ENCODE measurements around the gene MYO1E.
"Not testable (repeated sequence)": the region's sequence is repeated elsewhere in the genome, so short reads cannot be mapped to it uniquely, and the experiment has no call there.

Gene MYO1E

DNA sequence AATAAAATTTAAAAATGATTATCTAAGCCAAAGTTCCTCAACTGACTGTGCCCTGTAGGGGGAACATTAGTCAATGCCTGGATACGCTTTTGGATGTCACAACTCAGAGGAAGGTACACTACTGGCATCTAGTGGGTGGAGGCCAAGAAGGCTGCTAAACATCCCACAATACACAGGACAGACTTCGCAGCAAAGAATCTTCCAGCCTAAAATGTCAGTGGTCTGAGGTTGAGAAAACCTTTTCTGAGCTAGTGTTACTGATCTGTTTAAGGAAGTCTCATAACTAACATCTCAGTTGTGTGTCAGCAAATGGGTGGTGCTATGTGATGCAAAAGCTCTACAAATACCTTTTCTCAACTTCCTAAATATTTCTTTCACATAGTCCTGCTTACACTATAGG lies 186.9 kb downstream of the MYO1E start:
- no peak for DNase-seq

DNA sequence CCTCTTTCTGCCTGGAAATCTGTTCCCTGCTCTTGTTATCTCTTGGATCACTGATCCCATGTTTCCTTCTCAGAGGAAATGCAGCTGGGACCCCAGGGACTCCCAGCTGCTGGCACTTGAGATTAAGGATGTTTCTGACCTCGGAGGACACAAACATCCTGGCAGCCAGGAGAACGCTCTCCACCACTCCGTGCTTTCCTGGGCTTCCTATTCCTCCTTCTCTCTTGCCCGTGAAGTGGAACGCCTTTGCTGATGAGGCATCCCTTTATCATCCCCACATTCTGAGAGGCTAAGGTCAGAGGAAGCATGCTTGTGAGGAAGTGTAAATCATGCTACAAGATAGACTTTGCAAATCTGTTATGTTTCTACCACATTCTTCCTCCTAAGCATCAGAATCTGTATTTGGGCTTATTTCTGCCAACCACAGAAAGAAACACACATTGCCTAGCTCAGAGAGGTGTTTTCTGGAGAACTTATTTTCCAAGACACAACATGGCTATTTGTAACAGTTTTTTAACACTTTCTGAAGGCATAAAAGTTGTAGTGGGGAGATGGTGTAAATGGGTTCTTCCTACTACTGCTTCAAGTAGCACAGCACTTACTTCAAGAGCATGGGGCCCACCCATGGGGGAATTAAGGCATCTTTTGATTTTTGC lies 191.6 kb downstream of the MYO1E start:
- DNase-seq, result no peak

DNA sequence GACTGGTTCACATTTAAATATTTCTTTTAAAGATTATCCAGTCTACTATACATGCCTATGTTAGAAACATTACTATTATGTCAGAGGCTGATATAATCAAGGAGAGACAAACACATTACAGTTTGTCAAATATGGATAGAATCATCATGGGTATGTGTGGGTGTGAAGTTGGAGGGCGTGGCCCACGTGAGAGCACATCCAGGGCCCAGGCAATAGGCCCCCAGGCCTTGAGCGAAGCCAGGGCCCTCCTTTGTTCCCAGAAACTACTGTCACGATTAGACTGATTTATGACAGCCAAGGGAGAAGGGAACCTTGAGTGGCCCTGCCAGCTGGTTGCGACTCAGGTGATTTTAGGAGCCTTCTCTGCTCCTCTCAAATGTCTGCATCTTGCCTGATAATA lies 193.0 kb downstream of the MYO1E start:
- no peak for DNase-seq

DNA sequence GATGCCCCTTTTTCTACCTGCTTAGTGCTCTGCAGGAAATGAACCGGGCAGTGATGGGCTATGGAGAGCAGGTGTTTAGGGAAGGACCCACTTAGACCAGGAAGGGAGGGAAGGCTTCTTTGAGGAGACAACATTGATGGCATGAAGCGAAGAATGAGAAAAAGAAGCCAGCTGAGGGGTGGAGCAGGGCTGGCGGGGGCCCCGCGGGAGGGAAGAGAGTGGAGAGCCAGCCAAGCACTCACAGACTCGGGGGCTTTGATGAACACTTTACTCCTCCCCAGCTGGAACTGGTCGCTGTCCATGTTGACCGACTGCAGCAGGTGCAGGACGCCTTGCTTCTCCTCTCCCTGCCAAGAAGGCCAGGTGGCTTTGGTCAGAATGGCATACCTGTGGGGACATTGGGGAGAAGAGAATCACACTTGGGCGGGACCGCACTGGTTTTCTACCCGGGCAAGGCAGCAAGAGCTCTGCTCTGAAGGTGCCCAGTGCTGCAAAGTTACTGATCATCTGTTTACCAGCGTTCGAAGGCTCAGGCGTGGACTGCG lies 194.4 kb downstream of the MYO1E start:
- DNase-seq, result no peak

DNA sequence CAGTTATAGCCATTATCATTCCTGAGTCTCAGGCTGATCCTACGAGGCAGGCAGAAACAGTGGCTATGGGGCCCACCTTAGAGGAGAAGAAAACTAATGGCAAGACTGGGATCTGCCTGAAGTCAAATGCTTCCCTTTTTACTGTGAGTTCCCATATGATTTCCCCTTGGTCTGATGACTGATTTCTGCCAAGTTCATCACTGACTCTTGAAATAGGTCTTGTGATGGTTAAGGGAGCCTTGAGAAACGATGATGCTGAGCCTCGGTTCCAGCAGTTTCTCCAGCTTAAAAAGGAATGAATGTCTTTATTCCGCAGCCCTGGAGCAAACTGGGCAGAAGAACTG lies 195.4 kb downstream of the MYO1E start:
- no peak for DNase-seq

DNA sequence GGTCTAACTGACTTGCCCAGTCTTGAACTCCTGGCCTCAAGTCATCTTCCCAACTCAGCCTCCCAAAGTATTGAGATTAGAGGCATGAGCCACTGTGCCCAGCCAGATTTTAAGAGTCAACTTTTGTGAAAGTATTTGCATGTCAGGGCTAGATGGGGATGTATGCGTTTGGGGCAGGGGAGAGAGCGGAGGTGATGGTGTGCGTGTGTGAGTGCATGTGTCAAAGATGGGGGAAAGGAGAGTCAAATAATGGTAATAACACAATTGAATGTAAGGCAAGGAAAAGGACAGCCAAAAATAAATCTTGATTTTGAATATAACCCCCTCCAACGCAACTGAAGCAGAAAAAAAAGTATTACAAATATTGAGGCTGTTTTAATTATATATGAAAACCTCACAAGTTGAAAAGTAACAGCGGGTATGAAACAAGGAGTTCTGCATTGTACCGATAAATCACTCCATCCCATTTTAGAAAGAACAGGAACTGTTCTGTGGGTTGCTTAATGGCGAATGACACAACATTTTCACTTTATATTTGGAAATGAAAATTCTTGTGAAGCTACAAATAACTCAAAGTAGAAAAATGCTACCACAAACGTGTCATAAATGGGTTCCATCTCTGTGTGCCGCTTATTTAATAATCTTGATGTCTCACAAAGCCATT lies 195.9 kb downstream of the MYO1E start:
- no peak for DNase-seq

DNA sequence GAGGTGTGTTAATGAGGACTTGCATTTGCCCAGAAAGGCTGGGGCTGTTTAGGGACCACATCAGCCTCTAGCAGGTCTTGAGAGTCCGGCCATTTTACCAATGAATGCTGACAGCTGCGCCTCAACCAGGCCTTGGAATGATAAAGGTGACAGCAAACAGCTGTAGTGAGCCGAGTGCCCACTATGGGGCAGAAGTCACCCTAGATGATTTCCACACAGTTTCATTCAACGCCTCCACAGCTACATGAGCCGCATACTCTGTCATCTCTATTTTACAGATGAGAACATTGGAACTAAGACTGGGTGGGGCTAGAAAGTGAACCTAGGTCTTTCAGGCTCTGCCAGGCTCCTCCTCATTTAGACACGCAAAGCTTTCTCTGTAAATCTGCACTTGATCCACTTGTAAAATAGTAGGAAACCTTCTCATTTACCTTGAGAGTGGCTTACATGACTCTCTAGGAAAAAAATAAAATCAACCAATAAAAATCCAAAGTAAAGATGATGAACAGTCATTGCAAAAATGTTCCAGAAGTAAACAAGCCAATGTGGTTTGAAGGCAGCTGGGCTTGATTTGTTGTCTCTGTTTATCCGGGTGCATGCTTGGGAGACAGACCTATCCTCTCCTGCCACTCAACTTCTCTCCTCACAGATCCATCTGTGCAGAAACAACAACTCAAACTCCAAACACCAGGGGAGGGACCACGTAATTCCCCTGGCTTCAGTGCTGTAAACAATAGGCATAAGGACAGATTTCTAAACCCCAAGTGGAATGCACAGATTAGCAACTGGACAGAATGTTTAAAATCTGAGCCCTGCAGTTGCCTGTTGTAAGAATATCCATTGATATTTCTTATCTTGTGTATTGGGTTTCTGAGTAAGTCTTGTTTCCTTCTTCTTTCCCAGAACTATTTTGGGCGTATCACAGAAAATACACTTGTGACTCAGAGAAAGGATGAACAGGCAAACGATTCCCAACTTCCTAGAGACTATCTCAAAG lies 197.5 kb downstream of the MYO1E start:
- DNase-seq, result peak in 2 of 5 donors; percentile 10 to 47

DNA sequence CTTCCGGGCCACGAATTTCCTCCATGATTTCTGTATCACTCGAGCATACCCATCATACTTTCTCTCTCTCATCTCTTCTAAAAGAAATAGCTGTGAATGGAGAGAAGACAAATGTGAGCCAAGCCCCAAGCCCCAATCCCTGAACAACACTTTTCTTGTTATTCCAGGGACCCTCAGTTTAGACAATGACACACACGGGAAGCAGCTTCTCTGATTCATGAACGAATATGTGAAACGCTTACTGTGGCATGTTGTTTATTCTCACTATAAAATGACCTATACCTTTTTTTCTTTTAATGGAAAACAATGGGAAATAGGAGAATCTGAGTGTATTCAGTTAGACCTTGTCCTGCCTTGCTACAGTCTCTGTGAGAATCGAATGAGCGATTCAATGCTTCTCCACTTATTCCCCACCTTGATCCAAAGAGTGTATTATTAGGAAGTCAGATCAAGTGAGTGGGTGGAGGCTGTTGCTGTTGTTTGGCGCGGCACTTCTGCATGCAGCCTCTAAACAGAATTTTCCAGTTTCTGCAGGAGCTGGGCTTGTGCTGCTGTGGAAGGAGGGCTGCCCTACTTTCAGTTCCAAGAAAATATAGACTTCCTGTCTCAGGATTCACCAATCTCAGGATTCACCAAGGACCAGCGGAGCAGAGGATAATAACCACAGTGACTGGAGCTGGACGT lies 198.4 kb downstream of the MYO1E start:
- DNase-seq, result no peak

DNA sequence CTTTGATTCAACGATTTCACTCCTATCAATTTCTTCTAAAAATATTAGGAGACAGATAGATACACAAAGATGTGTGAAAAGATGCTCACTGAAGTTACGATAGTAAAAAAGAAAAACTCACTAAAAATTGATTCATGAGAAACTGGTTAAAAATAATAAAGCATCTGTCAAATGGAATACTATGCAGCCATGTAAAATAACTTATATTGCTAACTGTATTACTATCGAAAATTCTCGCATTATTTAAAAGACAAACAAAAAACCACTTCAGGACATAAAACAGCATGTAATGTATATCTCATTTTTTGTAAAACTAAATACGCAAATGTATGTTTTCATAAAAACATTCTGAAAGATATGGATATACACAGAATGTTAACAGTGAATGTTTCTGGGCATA lies 199.5 kb downstream of the MYO1E start:
- DNase-seq, result no peak

DNA sequence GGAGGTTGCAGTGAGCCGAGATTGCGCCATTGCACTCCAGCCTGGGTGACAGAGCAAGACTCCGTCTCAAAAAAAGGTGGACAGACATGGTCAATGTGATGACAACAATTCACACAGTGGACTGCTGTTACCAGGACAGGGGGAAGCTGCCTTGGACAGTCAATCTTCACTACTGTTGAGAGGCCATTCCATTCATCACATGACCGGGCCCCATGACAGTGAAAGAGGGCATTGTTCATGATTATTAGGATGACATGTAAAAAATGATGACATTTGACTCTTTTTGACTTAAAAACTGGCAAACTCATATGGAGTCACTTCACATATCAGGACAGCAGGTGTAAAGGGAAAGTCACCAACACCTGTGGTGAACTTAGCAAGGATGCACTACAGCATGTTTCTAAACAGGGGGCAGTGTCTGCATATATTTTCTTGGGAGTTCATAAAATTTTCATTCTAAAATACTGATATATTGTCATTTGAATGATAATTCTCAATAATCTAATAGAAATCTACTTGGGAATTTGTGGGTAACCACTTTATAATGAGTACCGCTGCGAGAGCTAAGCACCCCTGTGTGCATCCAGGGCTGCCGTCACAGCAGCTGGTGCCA lies 200.3 kb downstream of the MYO1E start:
- DNase-seq, result no peak

DNA sequence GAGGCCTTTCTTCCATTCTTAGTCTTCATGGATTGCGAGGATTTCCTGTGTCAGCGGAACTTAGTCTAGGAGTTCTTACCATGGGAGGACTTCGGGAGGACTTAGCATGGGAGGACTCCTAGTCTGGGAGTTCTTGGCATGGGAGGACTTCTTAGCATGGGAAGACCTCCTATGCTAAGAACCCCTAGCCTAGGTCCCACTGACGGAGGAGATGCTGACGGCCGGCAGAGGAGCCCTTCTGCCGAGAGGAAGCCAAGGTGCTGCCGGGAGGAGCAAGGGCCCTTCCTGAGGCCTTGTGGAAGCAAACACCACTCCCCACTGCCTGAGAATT lies 201.6 kb downstream of the MYO1E start:
- DNase-seq, result no peak

DNA sequence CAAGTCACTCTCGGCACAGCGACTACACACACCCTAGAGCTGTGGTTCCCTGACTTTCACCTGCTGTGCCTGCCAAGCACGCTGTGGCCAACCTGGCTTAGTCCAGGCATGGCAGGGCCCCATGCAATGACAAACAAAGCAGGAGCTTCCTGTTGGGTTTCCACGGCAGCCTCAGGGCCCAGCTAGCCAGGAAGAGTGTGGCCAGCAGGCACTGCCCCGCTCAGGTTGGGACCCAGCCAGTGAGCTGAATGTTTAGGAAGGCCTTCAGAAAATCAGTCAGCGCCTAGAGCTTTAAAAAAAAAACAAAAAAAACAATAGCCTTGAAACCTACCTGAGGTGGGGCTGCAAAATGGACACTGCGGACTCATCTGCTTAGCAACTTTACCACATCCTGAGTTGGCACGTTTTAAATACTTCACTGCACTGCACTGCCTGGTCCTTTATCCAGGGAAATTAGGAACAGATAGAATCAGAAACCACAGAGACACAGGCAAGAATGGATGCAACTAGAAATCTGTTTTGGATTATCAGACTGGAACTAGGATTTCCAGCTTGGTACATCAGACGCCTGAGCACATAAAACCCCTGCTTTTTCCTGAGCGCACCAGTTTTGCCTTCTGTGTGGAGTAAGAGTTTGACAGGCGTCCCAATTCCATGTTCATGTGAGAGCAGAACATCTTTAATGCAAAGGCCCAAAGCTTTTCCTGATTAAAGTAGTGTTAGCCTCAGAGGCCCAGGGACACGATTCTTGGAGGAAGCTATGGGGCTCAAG lies 202.2 kb downstream of the MYO1E start:
- DNase-seq, result no peak

DNA sequence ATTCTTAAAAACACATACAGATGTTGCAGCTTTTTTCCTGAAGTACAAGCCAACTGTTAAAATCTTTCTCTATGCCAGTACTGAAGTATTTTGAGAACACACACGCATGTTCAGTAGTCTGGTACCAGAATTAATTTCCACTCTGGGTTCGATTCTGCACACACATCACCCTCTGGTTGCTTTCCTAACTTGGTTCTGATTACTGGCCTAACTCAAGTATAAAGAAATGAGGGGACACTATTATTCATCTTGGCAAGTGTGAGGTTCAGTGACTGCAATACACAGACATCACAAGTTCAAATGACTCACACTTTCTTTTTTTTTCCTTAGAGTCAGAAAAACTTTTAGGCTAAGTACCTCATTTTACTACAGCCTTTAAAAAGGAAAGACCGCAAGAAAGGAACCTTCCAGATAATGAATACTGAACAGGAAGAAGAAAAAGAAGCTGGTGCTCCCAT lies 203.4 kb downstream of the MYO1E start:
- DNase-seq, result no peak

DNA sequence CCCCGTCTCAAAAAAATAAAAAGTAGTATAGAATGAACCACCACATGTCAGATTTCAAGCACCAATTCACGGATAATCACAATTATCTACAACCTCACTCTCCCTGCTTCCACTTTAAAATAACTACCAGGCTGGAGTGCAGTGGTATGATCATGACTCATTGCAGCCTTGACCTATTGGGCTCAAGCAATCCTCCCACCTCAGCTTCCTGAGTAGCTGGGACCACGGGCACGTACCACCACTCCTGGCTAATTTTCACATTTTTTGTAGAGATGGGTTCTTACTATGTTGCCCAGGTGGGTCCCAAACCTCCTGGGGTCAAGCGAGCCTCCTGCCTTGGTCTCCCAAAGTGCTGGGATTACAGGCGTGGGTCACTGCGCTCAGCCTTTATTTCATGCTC lies 204.1 kb downstream of the MYO1E start:
- no peak for DNase-seq

DNA sequence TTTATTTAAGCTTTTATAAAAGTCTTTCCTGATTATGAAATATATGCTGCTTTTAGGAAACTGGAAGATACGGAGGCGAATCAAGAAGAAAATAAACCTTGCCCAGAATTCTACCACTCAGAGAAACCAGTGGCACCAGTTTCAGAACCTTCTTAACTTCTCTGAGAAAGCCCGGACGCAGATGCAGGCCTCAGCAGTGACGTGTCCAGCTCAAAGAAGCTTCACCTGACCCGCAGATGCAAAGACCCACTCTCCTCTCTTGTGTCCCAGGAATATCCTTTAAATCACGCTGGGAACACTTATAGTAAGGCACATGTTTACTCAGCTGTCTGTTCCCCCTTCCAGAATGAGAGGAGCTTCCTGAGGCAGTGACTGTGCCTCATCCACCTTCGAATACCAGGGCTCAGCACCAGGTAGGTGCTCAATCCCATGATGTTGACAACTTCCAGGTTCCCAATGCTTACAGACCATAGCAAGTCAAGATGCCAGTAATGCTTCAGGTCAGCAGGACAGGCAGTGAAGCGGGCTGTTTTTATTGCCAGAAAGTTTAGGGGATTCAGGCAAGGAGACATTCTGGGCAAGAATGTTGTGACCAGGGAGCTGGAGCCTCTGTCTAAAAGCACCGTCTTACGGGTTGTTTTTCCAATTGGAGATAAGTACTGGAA lies 205.9 kb downstream of the MYO1E start:
- no peak for DNase-seq

DNA sequence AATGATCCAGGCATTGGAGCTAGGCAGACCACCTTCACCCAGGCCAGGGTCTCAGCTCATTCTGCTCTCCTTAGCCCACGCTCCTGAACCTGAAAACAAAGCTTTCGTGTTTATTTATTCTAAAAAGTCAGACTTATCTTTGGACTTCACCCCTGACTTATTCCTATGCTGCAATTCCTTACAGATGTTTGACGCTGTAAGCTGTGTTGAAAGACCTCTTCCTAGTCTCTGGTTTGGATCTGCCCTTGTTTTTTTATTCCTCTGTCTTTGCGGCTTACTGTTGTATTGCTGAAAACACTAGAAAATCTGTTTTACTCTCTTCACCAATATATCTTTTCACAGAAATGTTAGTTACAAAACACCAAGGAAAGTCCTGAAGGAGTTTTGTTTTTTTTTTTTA lies 206.5 kb downstream of the MYO1E start:
- no peak for DNase-seq

DNA sequence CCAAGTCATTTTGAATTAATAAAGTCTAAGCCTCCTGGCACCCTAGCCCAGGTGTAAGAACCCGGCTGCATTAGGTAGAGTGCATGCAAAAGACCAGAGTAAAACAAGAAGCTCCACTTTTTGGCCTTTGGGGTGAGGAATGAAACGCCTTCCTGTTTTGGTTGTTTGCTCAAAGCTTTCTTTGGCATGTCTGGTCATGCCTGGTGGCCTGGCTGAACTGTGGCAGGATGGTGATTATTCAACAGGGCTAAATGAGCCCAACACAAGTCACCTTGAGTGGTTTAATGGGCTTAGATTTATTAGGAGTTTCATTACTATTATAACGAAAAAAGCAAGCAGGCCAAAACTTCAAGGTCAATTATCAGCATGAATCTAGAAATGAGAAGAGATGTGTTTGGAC lies 206.9 kb downstream of the MYO1E start:
- DNase-seq, result peak in 1 of 5 donors; percentile 25

DNA sequence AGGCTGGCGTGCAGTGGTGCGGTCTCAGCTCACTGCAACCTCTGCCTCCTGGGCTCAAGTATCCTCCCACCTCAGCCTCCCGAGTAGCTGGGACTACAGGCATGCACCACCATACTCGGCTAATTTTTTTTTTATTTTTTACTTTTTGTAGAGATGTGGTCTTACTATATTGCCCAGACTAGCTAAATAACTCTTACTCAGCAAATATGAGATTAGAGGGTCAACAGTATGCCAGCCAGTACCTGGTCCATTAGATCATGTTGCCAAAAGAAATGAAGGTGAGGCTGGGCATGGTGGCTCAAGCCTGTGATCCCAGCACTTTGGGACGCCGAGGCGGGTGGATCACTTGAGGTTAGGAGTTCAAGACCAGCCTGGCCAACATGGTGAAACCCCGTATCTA lies 210.6 kb downstream of the MYO1E start:
- DNase-seq, result not testable (repeated sequence)

DNA sequence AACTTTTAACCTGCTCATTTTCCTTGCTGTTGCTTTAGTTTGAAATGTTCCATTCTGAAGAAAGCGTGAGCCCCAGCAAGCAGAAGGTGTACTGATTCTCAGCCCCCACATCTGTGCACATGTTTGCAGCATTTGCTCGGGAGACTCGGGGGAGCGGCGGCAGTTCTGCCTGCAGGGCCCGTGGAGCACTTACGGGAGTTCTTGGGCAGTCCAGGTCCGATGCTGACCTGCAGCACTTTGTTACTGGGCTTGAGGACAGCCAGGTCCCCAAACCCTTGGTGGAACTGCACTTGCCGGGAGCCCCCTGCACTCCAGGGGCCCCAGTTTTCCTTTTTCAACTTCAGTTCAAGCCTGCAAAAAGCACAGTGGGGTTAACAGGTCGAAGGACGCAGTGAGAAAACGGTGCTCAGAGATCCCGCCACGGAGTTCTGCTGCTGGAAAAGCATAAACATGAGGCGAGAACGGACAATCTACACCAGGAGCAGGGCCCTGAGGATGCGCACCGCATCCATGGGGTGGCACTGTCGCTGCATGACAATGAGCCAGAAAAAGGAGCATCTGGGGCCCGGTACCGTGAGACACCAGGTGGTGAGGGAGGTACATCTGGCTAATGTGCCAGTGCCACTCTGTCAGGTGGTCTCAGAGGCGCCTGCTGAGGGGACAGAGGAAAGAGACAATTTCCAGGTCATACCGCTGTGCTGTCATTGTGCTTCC lies 211.6 kb downstream of the MYO1E start:
- DNase-seq, result no peak

DNA sequence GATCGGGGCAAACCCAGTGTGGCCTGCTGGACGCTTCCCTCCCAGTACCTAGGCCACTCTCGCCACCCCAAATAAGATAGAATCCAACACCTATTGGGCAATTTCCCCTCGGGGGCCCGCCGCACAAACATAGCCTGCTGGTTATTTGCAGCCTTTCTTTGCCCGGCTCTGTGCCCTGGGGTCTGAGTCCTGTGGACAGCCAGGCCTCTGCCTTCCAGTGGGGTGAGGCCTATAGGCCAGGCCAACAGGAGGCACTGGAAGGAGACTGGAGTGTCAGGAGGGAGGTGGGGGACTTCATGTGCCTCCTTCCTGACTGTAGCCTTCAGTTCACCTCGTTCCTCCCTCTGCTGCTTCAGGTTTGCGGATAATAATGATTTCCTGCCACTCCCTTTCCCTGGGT lies 213.5 kb downstream of the MYO1E start:
- DNase-seq, result no peak

DNA sequence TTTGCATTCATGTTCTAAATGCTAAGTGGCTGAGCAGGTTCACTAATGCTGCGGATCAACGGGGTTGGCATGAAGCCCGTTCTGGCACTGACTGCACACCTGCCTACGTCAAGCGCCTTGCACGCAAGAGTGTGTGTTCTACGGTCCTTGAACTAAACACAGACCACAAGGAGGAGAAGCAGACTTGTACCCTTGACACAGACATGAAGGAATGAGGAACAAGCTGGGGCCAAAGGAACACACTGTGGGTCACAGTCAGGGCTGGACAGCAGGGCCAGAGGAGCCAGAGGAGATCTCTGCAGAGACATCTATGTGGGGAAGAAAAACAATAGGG lies 214.0 kb downstream of the MYO1E start:
- no peak for DNase-seq

Data from T-helper 1 cell (primary cell).